Measurements from ENCODE around the gene ITPKC.

ITPKC gene

GRCh38 chr19:40740747-40741146 lies 23.8 kb downstream of the ITPKC start:
- DNase-seq (ENCODE audit: low spot score): no peak

GRCh38 chr19:40741527-40742390 lies 24.8 kb downstream of the ITPKC start:
- no peak for DNase-seq (ENCODE audit: low spot score)

DNA sequence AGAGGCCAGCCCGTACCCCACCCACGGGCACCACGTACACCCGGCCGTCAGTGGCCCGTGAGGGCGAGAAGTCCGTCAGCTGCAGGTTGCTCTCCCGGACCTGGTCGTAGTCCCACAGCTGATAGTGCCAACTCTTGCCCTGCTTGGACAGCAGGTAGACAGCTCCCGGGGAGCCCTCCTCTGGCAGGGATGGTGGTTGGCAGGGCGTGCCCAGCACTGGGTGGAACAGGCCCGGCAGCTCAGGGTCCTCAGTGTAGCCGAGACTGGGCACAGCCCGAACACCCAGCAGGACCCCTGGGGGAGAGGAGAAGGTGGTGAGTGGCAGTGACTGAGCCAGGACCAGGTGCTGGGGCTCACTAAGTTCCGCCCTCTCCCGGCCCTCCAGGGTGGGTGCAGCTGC lies 25.6 kb downstream of the ITPKC start:
- DNase-seq (ENCODE audit: low spot score): no peak

- DNase-seq (ENCODE audit: low spot score): no peak
Observed at GRCh38 chr19:40742886-40743285, 26.0 kb downstream of the ITPKC start.

GRCh38 chr19:40743926-40744325 lies 27.0 kb downstream of the ITPKC start:
- no peak for DNase-seq (ENCODE audit: low spot score)

GRCh38 chr19:40744554-40745401 lies 27.9 kb downstream of the ITPKC start:
- DNase-seq (ENCODE audit: low spot score): no peak

GRCh38 chr19:40745402-40745780 lies 28.5 kb downstream of the ITPKC start:
- no peak for DNase-seq (ENCODE audit: low spot score)

DNA sequence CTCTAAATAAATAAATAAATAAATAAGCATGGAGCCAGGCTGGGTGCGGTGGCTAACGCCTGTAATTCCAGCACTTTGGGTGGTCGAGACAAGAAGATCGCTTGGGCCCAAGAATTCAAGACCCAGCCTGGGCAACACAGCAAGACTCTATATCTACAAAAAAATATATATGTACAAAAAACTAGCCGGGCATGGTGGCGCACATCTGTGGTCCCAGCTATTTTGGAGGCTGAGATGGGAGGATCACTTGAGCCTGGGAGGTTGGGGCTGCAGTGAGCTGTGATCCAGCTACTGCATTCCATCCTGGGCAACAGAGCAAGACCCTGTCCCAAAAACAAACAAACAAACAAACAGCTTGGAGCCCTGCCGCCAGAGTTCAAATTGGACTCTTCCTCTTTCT lies 30.6 kb downstream of the ITPKC start:
- no peak for DNase-seq (ENCODE audit: low spot score)

GRCh38 chr19:40750058-40750873 lies 33.4 kb downstream of the ITPKC start, which contains the start of gene ACTMAP:
ACTMAP (minus strand) TSS chr19:40750477; CDS start chr19:40749803, 674 bp downstream.
- peak; percentile 100 for DNase-seq (ENCODE audit: low spot score)

DNA sequence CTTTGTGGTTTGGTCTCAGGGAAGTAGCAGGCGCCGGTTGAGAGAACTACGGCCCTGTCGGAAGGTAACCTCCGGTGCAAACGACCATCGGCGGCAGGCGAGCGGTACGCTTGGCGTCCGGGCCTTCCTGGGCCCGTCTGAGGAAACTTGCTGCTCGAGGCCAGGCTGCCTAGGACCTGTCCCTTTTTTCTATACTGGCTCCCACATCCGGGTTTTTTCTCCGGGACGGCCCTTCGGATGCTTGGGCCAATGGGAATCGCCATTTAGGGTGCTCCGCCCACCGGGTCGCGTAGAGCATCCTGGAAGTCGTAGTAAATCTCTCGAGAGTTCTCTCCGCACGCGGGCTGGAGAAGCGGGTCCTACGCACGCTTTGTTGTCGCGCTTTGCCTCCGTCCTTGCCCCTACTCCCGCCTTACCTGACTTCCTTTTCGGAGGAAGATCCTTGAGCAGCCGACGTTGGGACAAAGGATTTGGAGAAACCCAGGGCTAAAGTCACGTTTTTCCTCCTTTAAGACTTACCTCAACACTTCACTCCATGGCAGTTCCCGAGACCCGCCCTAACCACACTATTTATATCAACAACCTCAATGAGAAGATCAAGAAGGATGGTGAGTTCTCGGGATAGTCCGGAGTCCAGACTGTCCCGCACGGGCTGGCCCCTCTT lies 34.1 kb downstream of the ITPKC start, which contains the start of gene SNRPA:
Gene SNRPA (plus strand): TSS at position 330 of the 664 bp plus-strand sequence. CDS start 206 bp downstream, at position 536.
- DNase-seq (ENCODE audit: low spot score): peak; percentile 98

DNA sequence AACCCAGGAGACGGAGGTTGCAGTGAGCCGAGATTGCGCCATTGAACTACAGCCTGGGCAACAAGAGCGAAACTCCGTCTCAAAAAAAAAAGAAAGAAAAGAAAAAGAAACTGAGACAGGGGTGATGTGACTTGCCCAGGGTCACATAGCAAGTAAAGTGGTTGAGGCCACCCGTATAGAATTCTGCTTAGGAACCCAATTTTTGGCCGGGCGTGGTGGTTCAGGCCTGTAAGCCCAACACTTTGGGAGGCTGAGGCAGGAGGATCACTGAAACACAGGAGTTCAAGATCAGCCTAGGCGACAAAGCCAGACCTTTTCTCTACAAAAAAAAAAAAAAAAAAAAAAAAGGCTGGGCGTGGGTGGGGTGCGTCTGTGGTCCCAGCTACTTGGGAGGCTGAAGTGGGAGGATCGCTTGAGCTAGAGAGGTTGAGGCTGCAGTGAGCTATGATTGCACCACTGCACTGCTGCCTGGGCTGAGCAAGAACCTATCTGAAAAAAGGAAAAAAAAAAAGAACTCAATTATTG lies 35.4 kb downstream of the ITPKC start:
- DNase-seq (ENCODE audit: low spot score): no peak

DNA sequence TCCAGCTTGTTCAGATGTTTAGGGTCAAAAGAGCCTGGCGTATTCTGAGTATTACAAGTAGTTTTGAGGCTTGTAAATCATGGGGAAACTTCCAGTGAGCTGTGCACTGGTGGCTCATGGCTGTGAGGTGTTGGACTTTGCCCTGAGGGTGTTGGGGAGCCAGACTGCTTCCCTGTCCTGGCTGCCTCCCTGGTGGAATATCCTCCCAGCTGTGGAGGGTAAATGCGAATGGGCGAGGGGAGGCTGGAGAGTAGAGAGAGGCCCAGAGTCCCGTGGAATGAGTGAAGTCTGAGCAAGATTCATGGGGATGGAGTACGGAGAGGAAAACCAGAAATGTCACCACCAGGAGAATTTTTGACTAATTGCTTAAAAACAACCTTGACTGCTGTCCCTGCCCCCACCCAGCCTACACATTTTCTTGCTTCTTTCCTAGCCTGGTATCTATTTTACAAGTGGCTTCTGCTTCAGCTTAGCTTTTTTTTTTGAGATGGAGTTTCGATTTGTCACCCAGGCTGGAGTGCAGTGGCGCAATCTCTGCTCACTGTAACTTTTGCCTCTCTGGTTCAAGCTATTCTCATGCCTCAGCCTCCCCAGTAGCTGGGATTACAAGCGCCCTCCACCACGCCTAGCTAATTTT lies 37.8 kb downstream of the ITPKC start:
- DNase-seq (ENCODE audit: low spot score): no peak

- DNase-seq (ENCODE audit: low spot score): no peak
Observed at GRCh38 chr19:40755248-40755624, 38.3 kb downstream of the ITPKC start.

DNA sequence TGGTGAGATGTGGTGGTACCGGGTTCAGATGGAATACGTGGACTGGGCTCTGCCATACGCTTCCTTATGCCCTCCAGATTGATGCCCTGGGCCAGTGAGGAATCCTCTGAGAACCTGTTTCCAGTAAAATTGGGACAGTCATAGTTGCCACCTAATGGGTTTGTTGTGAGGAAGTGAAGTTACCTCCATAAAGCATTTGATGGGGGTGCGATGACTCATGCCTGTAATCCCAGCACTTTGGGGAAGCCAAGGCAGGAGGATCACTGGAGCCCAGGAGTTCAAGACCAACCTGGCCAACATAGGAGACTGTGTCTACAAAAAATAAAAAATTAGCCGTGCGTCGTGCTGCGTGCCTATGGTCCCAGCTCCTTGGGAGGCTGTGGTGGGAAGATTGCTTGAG lies 38.9 kb downstream of the ITPKC start:
- no peak for DNase-seq (ENCODE audit: low spot score)

- no peak for DNase-seq (ENCODE audit: low spot score)
Observed at GRCh38 chr19:40756502-40757110, 39.7 kb downstream of the ITPKC start.

DNA sequence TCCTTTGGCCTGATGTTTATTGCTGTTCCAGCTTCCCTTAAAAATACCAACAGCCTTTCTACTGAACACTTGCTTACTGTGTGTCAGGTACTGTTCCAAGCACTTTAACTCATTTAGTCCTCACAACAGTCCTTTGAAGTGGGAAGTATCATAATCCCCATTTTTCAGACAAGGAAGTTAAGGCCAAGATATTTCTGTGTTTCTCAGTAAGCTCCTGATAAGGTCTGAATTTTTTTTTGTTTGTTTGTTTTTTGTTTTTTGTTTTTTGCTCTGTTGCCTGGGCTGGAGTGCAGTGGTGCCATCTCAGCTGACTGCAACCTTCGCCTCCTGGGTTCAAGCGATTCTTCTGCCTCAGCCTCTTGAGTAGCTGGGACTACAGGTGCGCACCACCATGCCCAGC lies 41.6 kb downstream of the ITPKC start:
- DNase-seq (ENCODE audit: low spot score): no peak

GRCh38 chr19:40759352-40759751 lies 42.4 kb downstream of the ITPKC start:
- DNase-seq (ENCODE audit: low spot score): no peak

GRCh38 chr19:40762754-40763470 lies 46.0 kb downstream of the ITPKC start:
- DNase-seq (ENCODE audit: low spot score): no peak

DNA sequence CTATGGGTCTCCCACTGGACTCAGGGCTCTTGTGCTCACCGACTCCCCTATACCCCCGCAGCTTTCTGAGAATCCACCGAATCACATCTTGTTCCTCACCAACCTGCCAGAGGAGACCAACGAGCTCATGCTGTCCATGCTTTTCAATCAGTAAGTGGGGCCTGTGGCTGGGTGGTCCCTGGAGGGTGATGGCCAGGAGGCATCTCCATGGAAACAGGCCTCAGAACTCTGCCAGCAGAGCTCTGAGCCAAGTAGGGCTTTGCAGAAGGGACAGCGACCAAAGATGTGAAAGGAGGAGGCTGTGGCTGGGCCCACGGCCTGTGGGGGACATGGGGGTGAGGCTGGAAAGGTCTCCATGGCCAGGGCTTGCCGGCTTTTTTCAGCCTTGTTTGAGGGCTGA lies 46.6 kb downstream of the ITPKC start:
- no peak for DNase-seq (ENCODE audit: low spot score)
